Activated gamma-delta T cell (primary cell): ENCODE results near the gene NHS.

Source experiments
- DNase-seq: peaks from one replicate; lab custom pipeline; 2025; lab: John Stamatoyannopoulos, UW

The NHS gene

GRCh38 chrX:17448188-17448587, 73.2 kb downstream of the NHS start:
- DNase-seq: no peak

- no peak for DNase-seq
These were observed 74.9 kb downstream of the NHS start for GRCh38 chrX:17449866-17450265.

GRCh38 chrX:17453788-17454187, 78.8 kb downstream of the NHS start:
- DNase-seq: no peak

GRCh38 chrX:17456526-17456925, 81.5 kb downstream of the NHS start:
- no peak for DNase-seq

DNA sequence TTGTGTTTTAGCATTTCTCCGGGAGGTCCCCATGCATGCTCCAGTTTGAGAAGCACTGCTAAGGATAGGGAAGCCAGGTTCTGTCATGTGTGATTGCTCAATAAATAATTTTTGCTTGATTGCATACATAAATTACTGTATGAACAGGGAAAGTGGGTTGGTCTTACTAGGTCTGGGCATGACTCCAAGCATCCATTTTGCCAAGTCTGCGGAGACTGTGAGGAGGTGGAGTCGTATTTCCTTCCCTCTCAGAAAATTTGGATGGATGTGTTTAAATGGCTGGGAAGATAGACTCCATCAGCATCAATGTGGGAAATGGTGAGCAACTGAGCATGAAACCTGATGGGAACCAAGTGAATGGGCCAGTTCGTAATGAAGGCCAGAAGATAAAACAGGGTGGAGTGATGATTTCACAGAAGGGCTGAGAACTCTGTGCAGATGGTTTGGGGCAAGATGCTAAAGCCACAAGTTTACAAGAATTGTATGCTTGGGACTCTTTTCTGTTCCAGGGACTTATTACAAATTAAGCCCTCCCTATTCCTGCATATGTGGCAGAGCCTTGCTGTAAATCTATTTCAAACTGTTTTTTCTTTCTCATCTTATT, 84.1 kb downstream of the NHS start:
- no peak for DNase-seq

DNA sequence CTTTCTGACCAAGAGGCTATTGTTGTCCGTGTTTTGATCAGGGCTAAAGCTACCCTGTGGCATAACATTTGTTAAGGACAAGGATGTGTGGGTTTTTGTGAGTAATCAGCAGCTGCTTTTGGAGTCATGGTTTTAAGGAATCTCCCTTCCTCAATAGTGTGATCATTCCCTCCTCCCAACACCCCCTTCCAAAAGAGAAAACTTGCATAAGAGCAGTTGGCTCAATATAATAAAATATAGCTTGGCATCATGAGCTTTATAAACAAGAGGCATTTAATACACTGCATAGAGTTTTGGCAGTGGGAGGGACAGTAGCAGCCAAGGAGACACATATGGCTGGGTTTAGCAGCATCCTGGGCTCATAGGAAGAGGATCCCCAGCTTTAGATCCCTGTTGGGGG, 84.7 kb downstream of the NHS start:
- no peak for DNase-seq

- no peak for DNase-seq
These were observed 87.9 kb downstream of the NHS start for GRCh38 chrX:17462881-17463280.

DNA sequence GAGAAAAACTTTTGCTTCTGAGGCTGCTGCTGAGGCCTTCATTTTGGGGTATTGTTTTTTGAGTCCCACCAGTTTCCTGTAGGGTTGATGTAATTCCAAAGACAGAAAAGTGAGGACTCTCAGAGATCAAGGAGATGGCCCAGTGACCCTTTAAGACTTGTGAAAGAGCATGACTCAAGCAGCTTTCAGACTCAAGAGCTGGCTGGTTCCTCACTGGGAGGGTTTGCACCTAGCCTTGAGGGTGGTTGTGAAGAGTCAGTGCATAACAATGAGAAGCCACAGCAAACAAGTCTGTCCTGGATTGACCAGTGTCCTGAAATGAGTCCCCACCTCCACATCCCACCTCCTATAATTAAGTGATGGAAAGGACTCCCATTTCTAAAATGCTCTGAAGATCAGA, 89.2 kb downstream of the NHS start:
- DNase-seq: no peak

GRCh38 chrX:17465201-17465600, 90.2 kb downstream of the NHS start:
- no peak for DNase-seq

GRCh38 chrX:17465802-17466201, 90.8 kb downstream of the NHS start:
- DNase-seq: no peak

DNA sequence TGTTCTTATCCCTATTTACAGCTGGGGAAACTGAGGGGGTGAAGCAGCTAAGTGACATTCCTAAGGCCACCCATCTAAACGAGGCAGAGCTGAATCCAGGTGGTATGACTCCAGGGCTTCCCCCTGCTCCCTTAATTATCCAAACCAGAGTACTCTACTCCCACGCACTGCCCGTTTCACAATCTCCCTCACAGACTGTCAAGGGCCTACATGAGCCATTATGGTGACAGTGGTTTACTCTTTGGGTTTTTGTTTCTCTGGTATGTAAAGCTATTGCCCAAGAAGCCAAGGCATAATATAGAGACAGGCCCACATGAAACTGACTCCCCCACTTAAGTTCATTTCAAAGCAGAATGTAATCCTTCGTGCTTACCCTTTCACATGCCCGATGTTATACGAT, 95.1 kb downstream of the NHS start:
- DNase-seq: no peak

GRCh38 chrX:17471121-17471520, 96.1 kb downstream of the NHS start:
- no peak for DNase-seq

DNA sequence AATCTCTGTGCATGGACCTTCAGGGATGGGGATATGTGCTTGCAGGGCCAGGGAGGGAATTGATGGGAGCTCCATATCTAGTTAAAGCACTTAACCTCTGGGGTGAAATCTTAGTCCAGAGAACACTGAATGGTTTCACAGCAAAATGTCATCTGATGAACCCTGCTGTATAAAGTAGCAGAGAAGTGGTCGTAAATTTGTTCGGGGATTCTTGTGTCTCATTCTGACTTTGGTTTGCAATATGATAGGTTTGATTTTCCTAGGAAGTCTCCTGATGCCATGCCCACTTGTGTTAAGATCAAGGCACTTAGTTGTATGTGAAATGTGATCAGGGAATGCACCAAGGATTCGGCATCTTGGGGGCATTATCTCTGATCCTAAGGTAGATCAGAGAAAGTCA, 96.9 kb downstream of the NHS start:
- no peak for DNase-seq

- DNase-seq: no peak
These were observed 97.4 kb downstream of the NHS start for GRCh38 chrX:17472424-17472823.

- DNase-seq: no peak
These were observed 98.0 kb downstream of the NHS start for GRCh38 chrX:17473021-17473420.

- DNase-seq: no peak
These were observed 99.9 kb downstream of the NHS start for GRCh38 chrX:17474892-17475291.

DNA sequence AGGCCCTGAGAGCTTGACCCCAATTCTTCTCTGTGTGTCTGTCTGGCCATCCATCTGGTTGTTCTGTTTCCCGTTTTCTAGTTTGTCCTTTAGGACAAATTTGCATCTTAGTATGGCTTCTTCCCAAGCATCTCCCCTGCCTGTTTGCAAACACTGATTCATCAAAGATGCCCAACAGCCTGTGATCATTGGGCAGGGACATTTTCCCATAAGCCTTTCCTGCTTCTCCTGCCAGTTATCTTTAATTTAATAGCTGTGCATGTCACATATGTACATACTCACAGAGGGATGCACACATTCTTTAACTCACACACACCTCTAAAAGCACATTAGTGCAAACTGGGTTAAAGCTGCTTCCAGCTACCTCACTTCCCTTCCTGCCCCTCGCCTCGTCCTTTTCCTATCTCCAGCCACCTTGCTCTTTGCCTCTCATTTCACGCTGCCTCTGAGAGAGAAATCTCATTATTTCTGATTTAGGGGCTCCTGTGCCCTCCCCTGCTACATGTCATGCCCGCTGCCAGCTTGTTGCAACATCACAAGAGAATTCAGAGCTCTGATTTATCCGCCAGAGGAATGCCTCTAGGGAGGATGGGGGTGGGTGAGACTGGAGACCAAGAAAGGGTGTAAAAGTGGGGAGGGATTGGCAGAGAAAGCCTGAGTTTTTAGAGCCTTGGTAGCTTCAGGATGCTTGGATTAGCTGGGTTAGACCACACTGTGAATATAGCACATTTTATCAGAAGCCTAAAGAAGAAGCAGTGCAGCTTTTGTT, 100.6 kb downstream of the NHS start:
- DNase-seq: no peak

GRCh38 chrX:17476411-17476810, 101.4 kb downstream of the NHS start:
- DNase-seq: no peak

GRCh38 chrX:17481086-17481485, 106.1 kb downstream of the NHS start:
- DNase-seq: no peak

DNA sequence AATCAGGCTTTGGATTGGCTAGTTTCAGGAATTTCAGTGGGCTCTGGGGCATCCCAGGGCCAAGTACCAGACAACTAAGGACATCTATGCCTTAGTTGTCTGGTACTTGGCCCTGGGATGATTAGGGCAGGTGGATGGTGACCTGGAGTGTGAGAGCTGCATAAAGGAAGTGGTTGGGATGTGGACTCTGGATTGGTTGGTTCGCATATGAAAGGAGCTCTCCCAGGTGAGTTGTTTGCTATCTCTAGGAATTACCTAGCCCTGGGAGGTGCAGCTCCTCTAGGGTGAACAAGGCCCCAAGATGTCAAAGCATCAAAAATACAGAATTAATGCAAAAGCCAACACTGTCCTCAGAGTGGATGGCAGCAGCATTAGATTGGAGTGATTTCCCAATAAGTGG, 109.6 kb downstream of the NHS start:
- DNase-seq: no peak

- DNase-seq: no peak
These were observed 110.4 kb downstream of the NHS start for GRCh38 chrX:17485391-17485790.

- DNase-seq: no peak
These were observed 113.0 kb downstream of the NHS start for GRCh38 chrX:17488036-17488435.

- no peak for DNase-seq
These were observed 119.2 kb downstream of the NHS start for GRCh38 chrX:17494216-17494615.

GRCh38 chrX:17495052-17495451, 120.1 kb downstream of the NHS start:
- no peak for DNase-seq
